K562 (cell line): ENCODE measurements around the gene CCNB1. TPM values are rescaled to one million over a fixed set of nuclear protein-coding genes. Genes with fewer than 3 reads are reported as not detected.

Experiments used
- ATF7 ChIP-seq: fragments of 450-650 bp; IDR thresholded peaks from 2 replicates; pipeline ENCODE4 v1.7.1; 2014; ENCODE audit warnings: mild to moderate bottlenecking, moderate library complexity
- CHD2 ChIP-seq: IDR thresholded peaks from 2 replicates; pipeline ENCODE4 v1.6.1; 2011; ENCODE audit warnings: low read depth, low read length
- E2F3 ChIP-seq: fragments of 250-450 bp; sonication (Bioruptor Pico); IDR thresholded peaks from 2 replicates; pipeline ENCODE4 v1.4.0; 2020; ENCODE audit warnings: mild to moderate bottlenecking
- E2F5 ChIP-seq: sonication (generic); formaldehyde crosslinking; IDR thresholded peaks from 2 replicates; pipeline ENCODE4 v1.8.0; 2022; ENCODE audit warnings: mild to moderate bottlenecking, missing genetic modification reagents
- ERF ChIP-seq: fragments of 450-650 bp; formaldehyde crosslinking; IDR thresholded peaks from 2 replicates; pipeline ENCODE4 v1.4.0; 2020; ENCODE audit warnings: mild to moderate bottlenecking, mixed read lengths
- HDGF ChIP-seq: fragments of 450-650 bp; IDR thresholded peaks from 2 replicates; pipeline ENCODE4 v1.6.1; 2016
- HNRNPLL ChIP-seq: fragments of 200-400 bp; formaldehyde crosslinking; IDR thresholded peaks from 2 replicates; pipeline ENCODE4 v1.6.1; 2017; ENCODE audit warnings: low read length, low read depth, mild to moderate bottlenecking; ENCODE audit not compliant: poor library complexity, severe bottlenecking
- ID3 ChIP-seq, 2 experiments: fragments of 250-450 bp in 1 of 2; fragments of 450-650 bp in 1 of 2; sonication (Bioruptor Pico) in 1 of 2; IDR thresholded peaks; 2 replicates each; pipeline versions ENCODE4 v1.6.1 to v1.8.0; 2016 to 2021; ENCODE audit warnings: mild to moderate bottlenecking in 2 of 2, moderate library complexity in 2 of 2, missing compliant biosample characterization in 1 of 2, missing genetic modification characterization in 1 of 2
- NKRF ChIP-seq: fragments of 450-650 bp; IDR thresholded peaks from 2 replicates; pipeline ENCODE4 v1.6.1; 2016; ENCODE audit warnings: borderline replicate concordance
- PML ChIP-seq: IDR thresholded peaks from 2 replicates; pipeline ENCODE4 v1.6.1; 2012; ENCODE audit warnings: low read length, inconsistent platforms
- PYGO2 ChIP-seq: fragments of 450-650 bp; IDR thresholded peaks from 2 replicates; pipeline ENCODE4 v1.6.1; 2016; ENCODE audit warnings: mild to moderate bottlenecking, missing genetic modification characterization, moderate library complexity, missing compliant biosample characterization
- RBM22 ChIP-seq: fragments of 200-400 bp; formaldehyde crosslinking; IDR thresholded peaks from 2 replicates; pipeline ENCODE4 v1.6.1; 2018; ENCODE audit warnings: low read length, low read depth; ENCODE audit not compliant: poor library complexity, severe bottlenecking
- SIX5 ChIP-seq, 2 experiments: IDR thresholded peaks; 2 replicates each; pipeline ENCODE4 v1.6.1; 2011; ENCODE audit warnings: low read length in 2 of 2, borderline replicate concordance in 1 of 2, low read depth in 1 of 2, mild to moderate bottlenecking in 1 of 2, moderate library complexity in 1 of 2; ENCODE audit not compliant: insufficient read depth in 1 of 2
- SUPT5H ChIP-seq: fragments of 450-650 bp; IDR thresholded peaks from 2 replicates; pipeline ENCODE4 v1.6.1; 2016
- TARDBP ChIP-seq: fragments of 450-650 bp; IDR thresholded peaks from 2 replicates; pipeline ENCODE4 v1.6.1; 2016
- THRAP3 ChIP-seq: fragments of 450-650 bp; IDR thresholded peaks from 2 replicates; pipeline ENCODE4 v1.6.1; 2016; ENCODE audit warnings: mild to moderate bottlenecking, inconsistent platforms, borderline replicate concordance
- VEZF1 ChIP-seq: fragments of 200-800 bp; sonication (Bioruptor generic); IDR thresholded peaks from 2 replicates; pipeline ENCODE4 v1.6.1; 2017; ENCODE audit warnings: missing genetic modification characterization, missing compliant biosample characterization
- ZBTB12 ChIP-seq: fragments of 250-450 bp; sonication (Bioruptor Pico); IDR thresholded peaks from 2 replicates; pipeline ENCODE4 v1.4.0; 2020
- ZNF165 ChIP-seq: fragments of 250-450 bp; sonication (Bioruptor Pico); IDR thresholded peaks from 2 replicates; pipeline ENCODE4 v1.4.0; 2020; ENCODE audit warnings: borderline replicate concordance
- ZNF431 ChIP-seq: sonication (generic); formaldehyde crosslinking; IDR thresholded peaks from 2 replicates; pipeline ENCODE4 v1.8.0; 2022; ENCODE audit warnings: mild to moderate bottlenecking, missing genetic modification reagents
- polyA plus RNA-seq, 8 experiments: library from polyadenylated mRNA; depleted of rRNA in 4 of 8; stranded (reverse) in 5 of 8; unstranded in 3 of 8; fragments of >200 nt; fragmentation: Nextera tagmentation in 2 of 8; fragmentation: Illumina TruSeq in 1 of 8; extraction: Ambion mirVana in 2 of 8; extraction: Trizol in 1 of 8; gene quantifications; 2 replicates each; pipeline versions ENCODE4 v1.2.1 to v1.2.3, GENCODE V29; 2011 to 2014; ENCODE audit warnings: inconsistent platforms in 1 of 8, missing spikeins in 1 of 8
- total RNA-seq, 7 experiments: library from RNA; depleted of rRNA in 6 of 7; stranded (reverse); fragments of >200 nt in 6 of 7; fragmentation: Illumina TruSeq in 2 of 7; extraction: Trizol in 2 of 7; gene quantifications; 2 replicates each; pipeline versions ENCODE4 v1.2.1 to v1.2.3, GENCODE V29; 2011 to 2021; ENCODE audit warnings: low replicate concordance in 1 of 7

CCNB1 gene
- total and polyA plus RNA-seq, 9 of the 15 experiments (the other 6 are each of a cell fraction or from before 2014, with no cell fraction given) = 165 to 679 (median 271) TPM

- TF ChIP-seq SIX5 (IDR thresholded peaks at IDR 0.05; ENCODE audit: borderline replicate concordance in 1 of 2, insufficient read depth in 1 of 2, low read depth in 1 of 2, low read length in 2 of 2) (no peak), VEZF1 (CRISPR knock-in tag) (peak; percentile 70), PML (peak; percentile 76), CHD2 (peak; percentile 52; the same call in 1 of the 2 replicates), E2F5 (peak; percentile 82; the same call in 1 of the 2 replicates), SUPT5H (peak; percentile 90), THRAP3 (no peak), RBM22 (no peak), ZNF431 (CRISPR knock-in tag) (peak; percentile 26; the same call in 1 of the 2 replicates), ID3 (CRISPR knock-in tag; IDR thresholded peaks at IDR 0.05) (no peak), ID3 (tag; IDR thresholded peaks at IDR 0.05) (peak; percentile 74; the same call in 1 of the 2 replicates), ZNF165 (CRISPR knock-in tag) (no peak), HNRNPLL (peak; percentile 88), E2F3 (CRISPR knock-in tag) (peak; percentile 92), PYGO2 (no peak), ZBTB12 (no peak), NKRF (peak; percentile 80), ATF7 (peak; percentile 77), ERF (CRISPR knock-in tag) (no peak), HDGF (no peak), TARDBP (0 out of 2 replicates have a peak, but pooled peaks have one; percentile 48)
Measured at GRCh38 chr5:69189162-69190086, 22.5 kb downstream of the CCNB1 start, which contains the start of gene CENPH (continued).
